ENCODE data around the gene HOXD3. TPM values are rescaled to one million over a fixed set of nuclear protein-coding genes. Genes with fewer than 3 reads are reported as not detected.
A peak's percentile ranks its signal among the peaks of the same experiment; 100 is the strongest.

HOXD3 gene
- total RNA-seq, 6 donors from 2014 or later, result 0.49 to 0.57 (median 0.49) TPM; not detected in 3

DNA sequence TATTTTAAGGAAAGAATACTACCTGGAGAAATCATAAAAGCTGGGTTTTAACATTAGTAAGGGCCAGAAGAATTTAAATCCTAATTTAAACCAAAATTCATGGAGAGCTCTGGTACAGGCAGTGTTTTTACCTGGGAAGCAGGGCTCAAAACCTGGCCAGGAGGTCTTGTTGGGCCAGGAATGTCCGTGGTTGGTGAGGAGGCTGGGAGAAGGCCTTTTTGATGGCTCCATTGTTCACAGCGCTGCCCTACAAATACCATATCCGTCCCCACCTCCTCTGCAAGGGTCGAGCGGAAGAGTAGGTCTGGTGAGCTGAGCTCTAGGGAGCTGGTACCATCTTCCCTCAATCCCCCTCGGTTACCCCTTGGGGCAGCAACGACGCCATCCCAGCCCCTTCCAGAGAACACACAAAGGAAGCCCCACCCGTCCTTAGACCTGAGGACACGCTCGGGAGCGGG, 20.5 kb downstream of the HOXD3 start:
- Histone ChIP-seq H3K4me1 (peaks cover 0 to 13% (median 6%) of the 10 kb centered on the region in 4 donors), H3K36me3 (no peaks in the 10 kb centered on the region), H3K27me3 (peaks cover 0 to 24% (median 10%) of the 10 kb centered on the region in 4 donors), H3K27ac (no peak overlapping the region), H3K4me3 (no peak overlapping the region), H3K9me3 (no peaks in the 10 kb centered on the region)
- ATAC-seq (ENCODE audit: low FRiP score in 2 of 2), result no peak
- DNase-seq, result no peak
- WGBS, 2 donors, result 11 to 40% methylated on average over 3 to 12 of the region's 12 CpGs
- TF ChIP-seq POLR2A (IDR thresholded peaks at IDR 0.05), result no peak

DNA sequence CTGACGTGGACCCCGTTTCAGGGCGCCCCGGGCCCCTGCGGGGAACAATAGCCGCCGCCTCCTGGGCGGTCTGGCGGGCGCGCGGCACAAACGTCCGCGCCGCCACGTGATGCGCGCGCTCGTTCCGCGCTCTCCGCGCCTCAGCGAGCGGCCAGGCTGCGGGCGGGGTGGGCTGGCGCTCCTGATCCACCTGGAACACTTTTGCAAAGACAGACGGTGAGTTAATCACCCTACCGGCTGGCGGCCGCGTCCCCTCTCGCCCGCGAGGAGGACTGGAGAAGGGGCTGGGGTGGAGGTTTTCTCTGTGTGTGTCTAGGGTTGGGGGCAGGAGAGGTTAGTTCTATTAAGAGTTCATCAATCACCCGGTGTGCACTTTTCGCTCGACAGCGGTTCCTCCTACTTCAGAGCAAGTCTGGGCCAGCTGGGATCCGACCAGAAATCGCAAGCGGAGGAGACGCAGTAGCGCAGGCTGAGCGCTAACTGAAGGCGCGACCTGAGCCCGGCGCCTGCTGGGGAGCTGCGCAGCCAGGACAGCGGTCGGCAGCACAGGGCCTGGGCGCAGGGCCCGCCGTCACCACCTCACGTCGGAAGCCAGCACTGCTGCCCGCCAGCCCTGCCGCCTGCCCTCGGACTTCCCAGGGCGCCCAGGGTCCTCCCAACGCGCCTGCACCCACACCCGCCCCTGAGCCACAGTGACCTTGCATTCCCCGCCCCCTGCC, 21.1 kb downstream of the HOXD3 start:
- H3K27me3 ChIP-seq, result peaks cover 0 to 19% (median 8%) of the 10 kb centered on the region in 4 donors
- H3K36me3 ChIP-seq, result no peaks in the 10 kb centered on the region
- no peak overlapping the region for H3K27ac ChIP-seq
- peaks cover 0 to 13% (median 7%) of the 10 kb centered on the region in 4 donors for H3K4me1 ChIP-seq
- TF ChIP-seq POLR2A (IDR thresholded peaks at IDR 0.05), result no peak
- no peak for TF ChIP-seq POLR2AphosphoS5 (IDR thresholded peaks at IDR 0.05)
- TF ChIP-seq, protein P1, sequence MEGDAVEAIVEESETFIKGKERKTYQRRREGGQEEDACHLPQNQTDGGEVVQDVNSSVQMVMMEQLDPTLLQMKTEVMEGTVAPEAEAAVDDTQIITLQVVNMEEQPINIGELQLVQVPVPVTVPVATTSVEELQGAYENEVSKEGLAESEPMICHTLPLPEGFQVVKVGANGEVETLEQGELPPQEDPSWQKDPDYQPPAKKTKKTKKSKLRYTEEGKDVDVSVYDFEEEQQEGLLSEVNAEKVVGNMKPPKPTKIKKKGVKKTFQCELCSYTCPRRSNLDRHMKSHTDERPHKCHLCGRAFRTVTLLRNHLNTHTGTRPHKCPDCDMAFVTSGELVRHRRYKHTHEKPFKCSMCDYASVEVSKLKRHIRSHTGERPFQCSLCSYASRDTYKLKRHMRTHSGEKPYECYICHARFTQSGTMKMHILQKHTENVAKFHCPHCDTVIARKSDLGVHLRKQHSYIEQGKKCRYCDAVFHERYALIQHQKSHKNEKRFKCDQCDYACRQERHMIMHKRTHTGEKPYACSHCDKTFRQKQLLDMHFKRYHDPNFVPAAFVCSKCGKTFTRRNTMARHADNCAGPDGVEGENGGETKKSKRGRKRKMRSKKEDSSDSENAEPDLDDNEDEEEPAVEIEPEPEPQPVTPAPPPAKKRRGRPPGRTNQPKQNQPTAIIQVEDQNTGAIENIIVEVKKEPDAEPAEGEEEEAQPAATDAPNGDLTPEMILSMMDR (IDR thresholded peaks at IDR 0.05), result no peak
- TF ChIP-seq EP300 (IDR thresholded peaks at IDR 0.05), result no peak
- DNase-seq (peak in 1 of 2 donors; percentile 80), ATAC-seq (ENCODE audit: low FRiP score in 2 of 2) (peak in 1 of 2 donors; percentile 33)
- peak overlapping the region in 1 of 4 donors; percentile 27 for H3K4me3 ChIP-seq
- WGBS, 2 donors, result 11 to 33% methylated on average over 15 to 60 of the region's 68 CpGs
- H3K9me3 ChIP-seq, result no peaks in the 10 kb centered on the region

DNA sequence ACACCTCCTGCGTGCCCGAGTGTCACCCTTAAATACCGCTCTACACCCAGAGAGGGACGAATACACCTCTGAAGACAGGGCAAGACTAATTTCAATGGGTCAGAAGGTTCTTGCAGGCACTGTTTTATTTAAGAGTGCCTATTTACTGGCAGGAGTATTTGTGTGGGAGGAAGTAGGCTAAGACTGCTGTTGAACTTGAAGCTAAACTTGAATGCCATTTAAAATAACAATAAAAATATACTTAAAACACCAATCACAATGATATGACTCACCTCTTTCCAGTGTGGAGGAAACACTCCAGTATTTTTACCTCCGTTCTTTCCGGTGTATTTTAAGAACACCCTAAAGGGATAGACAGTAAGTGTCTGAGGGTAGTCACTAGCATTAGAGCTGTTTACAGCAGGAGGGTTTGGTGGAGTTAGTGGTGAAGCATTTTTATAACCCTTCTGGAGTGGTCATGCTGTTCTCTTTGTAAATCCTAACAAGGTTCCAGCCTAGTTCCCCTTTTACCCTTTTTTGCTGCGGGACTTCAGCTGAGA, 21.7 kb downstream of the HOXD3 start:
- peak overlapping the region in 1 of 4 donors; percentile 27 for H3K4me3 ChIP-seq
- peaks cover 0 to 18% (median 7%) of the 10 kb centered on the region in 4 donors for H3K27me3 ChIP-seq
- TF ChIP-seq, protein P1 (IDR thresholded peaks at IDR 0.05), result no peak
- no peak for TF ChIP-seq EP300 (IDR thresholded peaks at IDR 0.05)
- peaks cover 0 to 13% (median 7%) of the 10 kb centered on the region in 4 donors for H3K4me1 ChIP-seq
- H3K9me3 ChIP-seq, result no peaks in the 10 kb centered on the region
- WGBS, 2 donors, result 15 to 27% methylated on average over 7 of the region's 7 CpGs
- H3K27ac ChIP-seq, result no peak overlapping the region
- no peaks in the 10 kb centered on the region for H3K36me3 ChIP-seq
- ATAC-seq (ENCODE audit: low FRiP score in 2 of 2), result peak in 1 of 2 donors; percentile 4
- DNase-seq, result no peak

DNA sequence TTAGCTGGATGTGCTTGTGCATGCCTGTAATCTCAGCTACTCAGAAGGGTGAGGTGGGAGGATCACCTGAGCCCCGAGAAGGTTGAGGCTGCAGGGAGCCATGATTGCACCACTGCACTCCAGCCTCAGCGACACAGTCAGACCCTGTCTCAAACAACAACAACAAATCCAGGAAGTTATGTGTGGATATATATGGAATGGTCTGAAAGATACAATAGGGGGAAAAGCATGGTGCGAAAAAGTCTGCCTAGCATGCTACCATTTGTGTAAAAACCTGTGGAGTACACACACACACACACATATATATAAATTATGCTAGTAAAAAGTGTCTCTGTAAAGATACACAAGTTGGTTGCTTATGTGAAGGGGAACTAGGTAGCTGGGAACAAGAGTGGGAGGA, 24.4 kb downstream of the HOXD3 start:
- ATAC-seq (ENCODE audit: low FRiP score in 2 of 2), result no peak

DNA sequence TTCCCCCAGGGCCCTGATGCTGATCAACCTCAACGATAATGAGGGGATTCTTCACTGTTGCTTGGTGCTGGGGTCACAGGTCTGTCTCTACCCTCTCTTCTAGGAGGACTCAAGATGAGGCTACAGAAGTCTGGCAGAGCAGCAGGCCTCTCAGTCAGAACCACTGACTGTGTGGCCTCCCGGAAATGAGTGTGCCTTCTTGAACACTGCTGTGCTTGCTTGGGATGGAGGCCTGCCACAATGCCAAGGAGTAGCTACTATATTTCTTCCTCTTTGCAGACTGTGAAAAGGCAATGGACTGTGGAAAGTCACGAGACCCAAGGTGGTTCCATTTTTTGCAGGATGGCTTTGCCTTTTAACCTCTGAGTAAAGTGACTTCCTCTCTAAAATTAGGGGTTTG, 25.6 kb downstream of the HOXD3 start:
- H3K4me1 ChIP-seq, result peaks cover 4 to 17% (median 9%) of the 10 kb centered on the region in 4 donors
- ATAC-seq (ENCODE audit: low FRiP score in 2 of 2) (no peak), DNase-seq (no peak)
- 70 to 73% methylated on average over 2 to 3 of the region's 3 CpGs for WGBS, 2 donors
- no peaks in the 10 kb centered on the region for H3K36me3 ChIP-seq
- H3K27me3 ChIP-seq, result peaks cover 0 to 9% (median 2%) of the 10 kb centered on the region in 4 donors
- H3K4me3 ChIP-seq, result no peak overlapping the region
- TF ChIP-seq EP300 (IDR thresholded peaks at IDR 0.05), result no peak
- no peak for TF ChIP-seq POLR2AphosphoS5 (IDR thresholded peaks at IDR 0.05)
- TF ChIP-seq, protein P1 (IDR thresholded peaks at IDR 0.05), result no peak
- TF ChIP-seq POLR2A (IDR thresholded peaks at IDR 0.05), result no peak
- no peak overlapping the region for H3K27ac ChIP-seq
- no peaks in the 10 kb centered on the region for H3K9me3 ChIP-seq

More for the DNA sequence above, 24.4 kb downstream of the HOXD3 start:
- Histone ChIP-seq H3K27me3 (peaks cover 0 to 10% (median 4%) of the 10 kb centered on the region in 4 donors), H3K4me3 (no peak overlapping the region), H3K9me3 (no peaks in the 10 kb centered on the region), H3K27ac (no peak overlapping the region), H3K4me1 (peaks cover 0 to 15% (median 6%) of the 10 kb centered on the region in 4 donors), H3K36me3 (no peaks in the 10 kb centered on the region)
- WGBS, 2 donors, result 59 to 62% methylated on average over 3 of the region's 3 CpGs
- no peak for TF ChIP-seq POLR2A (IDR thresholded peaks at IDR 0.05)
- TF ChIP-seq EP300 (IDR thresholded peaks at IDR 0.05), result no peak
- DNase-seq, result no peak

Measured in upper lobe of left lung (tissue), 6 donors.